Mesangial cell (primary cell): ENCODE measurements around the gene ATOH7. TPM values are rescaled to one million over a fixed set of nuclear protein-coding genes. Genes with fewer than 3 reads are reported as not detected.

ENCODE experiments used
- total RNA-seq: library from RNA; depleted of rRNA; stranded (reverse); fragments of >200 nt; gene quantifications from 2 replicates; pipeline ENCODE4 v1.2.3, GENCODE V29; 2015

ATOH7 gene
- 0.13 and 0.16 TPM in 2 replicates for total RNA-seq

DNA sequence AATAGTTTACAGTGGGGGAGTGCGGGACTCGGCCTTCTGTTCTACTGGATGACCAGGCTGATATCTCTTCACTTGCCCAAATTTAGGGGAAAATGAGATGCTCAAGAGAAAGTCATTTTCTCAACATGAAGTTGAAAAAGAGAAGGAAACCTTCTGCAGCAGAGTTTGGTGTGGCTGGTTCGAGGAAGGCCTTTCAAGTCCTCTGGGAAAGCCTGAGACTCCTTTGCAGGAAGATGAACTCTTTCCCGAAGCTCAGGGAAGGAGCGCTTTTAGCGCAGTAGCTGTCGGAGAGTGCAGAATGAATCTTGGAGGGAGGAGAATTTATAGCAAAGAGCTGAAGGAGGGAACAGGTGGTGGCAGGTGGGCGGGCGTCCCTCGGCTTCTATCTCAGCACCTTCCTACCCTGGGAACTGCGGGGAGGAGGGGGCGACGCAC, at the start of gene ATOH7:
TSS of gene ATOH7 (minus strand) at position 297 of the 435 bp plus-strand sequence. CDS start 436 bp downstream, outside the sequence.

Other genes starting within 250 kb of the ATOH7 start
- gene HERC4, start 156.8 kb downstream of the ATOH7 start, total RNA-seq, result 16.7 and 21.5 TPM in 2 replicates
- 0.49 TPM in 1 of 2 replicates, not detected in the other for gene MYPN, start 122.6 kb downstream of the ATOH7 start, total RNA-seq
- gene HNRNPH3, start 100.0 kb upstream of the ATOH7 start, total RNA-seq, result 15.6 and 20.4 TPM in 2 replicates
- gene PBLD, start 100.8 kb upstream of the ATOH7 start, total RNA-seq, result 1.8 and 7.6 TPM in 2 replicates
- 5.5 and 6.2 TPM in 2 replicates for gene RUFY2, start 175.2 kb upstream of the ATOH7 start, total RNA-seq
- 1.5 and 9.9 TPM in 2 replicates for gene DNA2, start 239.9 kb upstream of the ATOH7 start, total RNA-seq